NT2/D1 (cell line): ENCODE data around the gene SYP.

ENCODE experiments used
- YY1 ChIP-seq: IDR thresholded peaks from 2 replicates; pipeline ENCODE4 v1.6.1; 2011; ENCODE audit not compliant: insufficient read length, insufficient read depth
- ZNF274 ChIP-seq: IDR thresholded peaks from 2 replicates; pipeline ENCODE4 v1.6.1; 2011; ENCODE audit warnings: mild to moderate bottlenecking, low read depth, low read length

DNA sequence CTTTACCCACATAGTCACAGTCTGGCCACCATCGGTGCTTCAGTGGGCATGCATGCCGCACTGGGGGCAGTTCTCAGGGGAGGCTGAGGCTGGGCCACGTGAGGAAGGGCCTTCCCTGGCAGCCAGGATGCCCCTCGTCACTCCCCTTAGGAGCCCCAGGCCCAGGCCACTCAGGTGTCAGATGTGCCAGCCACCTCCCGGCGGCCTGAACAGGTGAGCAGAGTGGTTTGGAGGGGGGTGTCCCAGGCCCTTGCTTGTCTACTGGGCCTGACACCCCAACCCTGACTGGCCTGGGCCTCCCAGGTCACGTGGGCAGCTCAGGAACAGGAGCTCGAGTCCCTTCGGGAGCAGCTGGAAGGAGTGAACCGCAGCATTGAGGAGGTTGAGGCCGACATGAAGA is 47.4 kb upstream of the SYP start:
- no peak for TF ChIP-seq YY1
- no peak for TF ChIP-seq ZNF274
